Cardiac atrium fibroblast (primary cell): ENCODE measurements around the gene TXNDC2. TPM values are rescaled to one million over a fixed set of nuclear protein-coding genes. Genes with fewer than 3 reads are reported as not detected.

Experiments
- total RNA-seq: library from RNA; depleted of rRNA; stranded (reverse); fragments of >200 nt; gene quantifications from 2 replicates; pipeline ENCODE4 v1.2.3, GENCODE V29; 2015

Gene TXNDC2
- total RNA-seq = 0.32 TPM in 1 of 2 replicates, not detected in the other

GRCh38 chr18:9885170-9886004 is at the start of gene TXNDC2:
Gene TXNDC2, plus strand, starts transcription at chr18:9885973. Its CDS starts 708 bp downstream, at chr18:9886681.

GRCh38 chr18:9913526-9914333 is 28.0 kb downstream of the TXNDC2 start, which contains the start of gene VAPA:
Gene VAPA, plus strand, starts transcription at chr18:9914016. Its CDS starts 241 bp downstream, at chr18:9914257.

Other genes with a start within 250 kb of the TXNDC2 start
- gene RAB31, start 177.7 kb upstream of the TXNDC2 start, total RNA-seq = 40.4 and 74.2 TPM in 2 replicates
- gene VAPA, start 28.0 kb downstream of the TXNDC2 start, total RNA-seq = 195 and 214 TPM in 2 replicates